A673 (cell line): ENCODE data around the gene MMS22L.

Source experiments
- EZH2 ChIP-seq: fragments of 200-600 bp; sonication (generic); IDR thresholded peaks from 2 replicates; pipeline ENCODE4 v1.6.1; 2017; ENCODE audit warnings: borderline replicate concordance, low read depth, mild to moderate bottlenecking, mixed read lengths, antibody characterized with exemption, low read length; ENCODE audit not compliant: poor library complexity, severe bottlenecking
- TF ChIP-seq, protein P1 (sequence below): fragments of 300-800, 200-600 bp; sonication (generic); conservative IDR thresholded peaks from 2 replicates; pipeline ENCODE4 v1.5.1; 2017; ENCODE audit warnings: low read depth, mild to moderate bottlenecking, antibody characterized with exemption, low read length, moderate library complexity, mixed read lengths

DNA sequence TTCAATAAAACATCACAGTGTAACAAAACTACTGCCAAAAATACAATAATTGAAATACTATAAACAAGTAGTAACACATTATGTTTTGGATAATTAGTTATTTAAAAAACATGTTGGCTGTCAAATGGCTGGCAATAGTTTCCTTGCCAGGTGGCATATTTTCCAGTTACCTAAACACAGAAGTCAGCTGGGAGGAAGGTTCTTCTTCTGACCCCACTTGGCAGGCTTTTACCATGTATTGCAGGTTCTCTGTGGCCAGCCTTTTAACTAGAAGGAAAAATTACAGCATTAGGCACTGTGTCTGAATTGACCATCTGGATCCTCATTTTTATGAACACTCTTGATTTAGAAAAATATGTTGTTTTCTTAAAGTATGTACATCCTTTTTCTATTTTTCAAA, 131.4 kb downstream of the MMS22L start:
- TF ChIP-seq, protein P1, sequence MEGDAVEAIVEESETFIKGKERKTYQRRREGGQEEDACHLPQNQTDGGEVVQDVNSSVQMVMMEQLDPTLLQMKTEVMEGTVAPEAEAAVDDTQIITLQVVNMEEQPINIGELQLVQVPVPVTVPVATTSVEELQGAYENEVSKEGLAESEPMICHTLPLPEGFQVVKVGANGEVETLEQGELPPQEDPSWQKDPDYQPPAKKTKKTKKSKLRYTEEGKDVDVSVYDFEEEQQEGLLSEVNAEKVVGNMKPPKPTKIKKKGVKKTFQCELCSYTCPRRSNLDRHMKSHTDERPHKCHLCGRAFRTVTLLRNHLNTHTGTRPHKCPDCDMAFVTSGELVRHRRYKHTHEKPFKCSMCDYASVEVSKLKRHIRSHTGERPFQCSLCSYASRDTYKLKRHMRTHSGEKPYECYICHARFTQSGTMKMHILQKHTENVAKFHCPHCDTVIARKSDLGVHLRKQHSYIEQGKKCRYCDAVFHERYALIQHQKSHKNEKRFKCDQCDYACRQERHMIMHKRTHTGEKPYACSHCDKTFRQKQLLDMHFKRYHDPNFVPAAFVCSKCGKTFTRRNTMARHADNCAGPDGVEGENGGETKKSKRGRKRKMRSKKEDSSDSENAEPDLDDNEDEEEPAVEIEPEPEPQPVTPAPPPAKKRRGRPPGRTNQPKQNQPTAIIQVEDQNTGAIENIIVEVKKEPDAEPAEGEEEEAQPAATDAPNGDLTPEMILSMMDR: no peak
- no peak for TF ChIP-seq EZH2
